Activated T-cell treated with anti-CD3 and anti-CD28 coated beads, Interleukin-2, amount 50 U/mL, for 4 hours (primary cell): ENCODE measurements around the gene CLCF1. TPM values are rescaled to one million over a fixed set of nuclear protein-coding genes. Genes with fewer than 3 reads are reported as not detected.

Source experiments
- total RNA-seq, 3 donors: library from RNA; stranded (reverse); gene quantifications; one replicate each; pipeline ENCODE4 v1.2.1, GENCODE V29; 2021

Gene CLCF1
- total RNA-seq, 3 donors from 2014 or later = 0.56 to 1.5 (median 1.4) TPM

Other genes starting within 250 kb of the CLCF1 start
- gene GRK2, start 107.1 kb downstream of the CLCF1 start, total RNA-seq = 100 to 1,000 TPM; 152 to 172 (median 171) TPM
- 10 to 100 TPM; 67.7 to 75.4 (median 69.8) TPM for gene ANKRD13D, start 84.3 kb downstream of the CLCF1 start, total RNA-seq
- 1 to 10 TPM; 4.8 to 7.2 (median 6.6) TPM for gene SSH3, start 70.1 kb downstream of the CLCF1 start, total RNA-seq
- 10 to 100 TPM; 16.4 to 23.8 (median 22.0) TPM for gene POLD4, start 20.1 kb downstream of the CLCF1 start, total RNA-seq
- 10 to 100 TPM; 36.2 to 40.0 (median 36.2) TPM for gene RAD9A, start 18.4 kb upstream of the CLCF1 start, total RNA-seq
- gene PPP1CA, start 28.3 kb upstream of the CLCF1 start, total RNA-seq = 100 to 1,000 TPM; 262 to 265 (median 264) TPM
- gene TBC1D10C, start 30.5 kb upstream of the CLCF1 start, total RNA-seq = 10 to 100 TPM; 63.5 to 90.1 (median 68.5) TPM
- 1 to 10 TPM; 1.4 to 2.2 (median 1.5) TPM for gene CARNS1, start 42.1 kb upstream of the CLCF1 start, total RNA-seq
- 10 to 100 TPM; 90.3 to 97.2 (median 92.7) TPM for gene RPS6KB2, start 54.9 kb upstream of the CLCF1 start, total RNA-seq
- gene PTPRCAP, start 64.1 kb upstream of the CLCF1 start, total RNA-seq = 100 to 1,000 TPM in 2 of 3 donors, 10 to 100 TPM in 1; 61.5 to 114 (median 108) TPM
- gene CORO1B, start 69.9 kb upstream of the CLCF1 start, total RNA-seq = 100 to 1,000 TPM in 2 of 3 donors, 10 to 100 TPM in 1; 97.5 to 139 (median 114) TPM
- gene GPR152, start 79.1 kb upstream of the CLCF1 start, total RNA-seq = not detected
- gene CABP4, start 81.8 kb upstream of the CLCF1 start, total RNA-seq = 1 to 10 TPM in 2 of 3 donors, under 1 TPM in 1; 0.48 to 1.5 (median 1.1) TPM
- gene TMEM134, start 95.7 kb upstream of the CLCF1 start, total RNA-seq = 10 to 100 TPM; 31.1 to 36.3 (median 32.9) TPM
- gene AIP, start 109.4 kb upstream of the CLCF1 start, total RNA-seq = 100 to 1,000 TPM; 156 to 183 (median 166) TPM
- 100 to 1,000 TPM in 1 of 3 donors, 10 to 100 TPM in 2; 88.8 to 118 (median 96.4) TPM for gene PITPNM1, start 131.8 kb upstream of the CLCF1 start, total RNA-seq
- 10 to 100 TPM; 79.1 to 89.1 (median 86.2) TPM for gene CDK2AP2, start 134.6 kb upstream of the CLCF1 start, total RNA-seq
- gene CABP2, start 149.8 kb upstream of the CLCF1 start, total RNA-seq = not detected
- 100 to 1,000 TPM; 363 to 446 (median 421) TPM for gene GSTP1, start 210.2 kb upstream of the CLCF1 start, total RNA-seq
- gene NDUFV1, start 233.3 kb upstream of the CLCF1 start, total RNA-seq = 100 to 1,000 TPM; 338 to 353 (median 350) TPM